GM12878 (cell line): ENCODE results near the gene EMX1. TPM values are rescaled to one million over a fixed set of nuclear protein-coding genes. Genes with fewer than 3 reads are reported as not detected.

ENCODE experiments used
- ATAC-seq: fragments of 200-7000 bp; cut with Tn5 transposase; 3 replicates; pipeline ENCODE4 v1.9.1; 2020; ENCODE audit warnings: mild to moderate bottlenecking, moderate library complexity
- BruUV-seq: library from RNA; stranded (reverse); fragments of 400-500 nt; replicated peaks from 2 replicates; lab custom pipeline; 2021; lab: Mats Ljungman, UMichigan
- CTCF ChIA-PET: fragments of 300-600 bp; sonication (Branson Sonifier 250); formaldehyde crosslinking; extraction: SDS; loops from one replicate; lab custom pipeline; 2021; ENCODE audit warnings: inconsistent platforms; lab: Yijun Ruan, JAX
- POLR2A ChIA-PET: fragments of 350-600 bp; formaldehyde crosslinking; extraction: SDS; loops from one replicate; lab custom pipeline; 2021; ENCODE audit warnings: inconsistent platforms; lab: Charles Lee
- RAD21 ChIA-PET: fragments of 300-600 bp; sonication (Branson Sonifier 250); formaldehyde crosslinking; loops from one replicate; lab custom pipeline; 2023; ENCODE audit warnings: antibody characterized with exemption; ENCODE audit not compliant: unreplicated experiment; lab: Charles Lee
- SMC1A ChIA-PET: fragments of 300-600 bp; sonication (Branson Sonifier 250); formaldehyde crosslinking; loops from one replicate; lab custom pipeline; 2023; ENCODE audit not compliant: unreplicated experiment, uncharacterized antibody; lab: Charles Lee
- DNase-seq: peaks from one replicate; pipeline ENCODE4 v3.0.0-alpha.2; 2011; ENCODE audit warnings: low read depth, low spot score
- FAIRE-seq: peaks from 3 replicates; lab custom pipeline; 2011; peaks lifted over from hg19 to GRCh38; lab: Jason Lieb, UNC
- H2AFZ ChIP-seq: 2 replicates; pipeline ENCODE4 v1.6.0; 2011; ENCODE audit warnings: low read depth, low read length, control low read depth; ENCODE audit not compliant: control insufficient read depth
- H3K27ac ChIP-seq: 2 replicates; pipeline ENCODE4 v1.5.1; 2011; ENCODE audit warnings: control low read depth; ENCODE audit not compliant: control insufficient read depth, insufficient read depth
- H3K27me3 ChIP-seq, 2 experiments: replicated peaks in 1 of 2; 2 replicates each; pipeline versions ENCODE4 v1.6.0 to v1.6.1; 2011; ENCODE audit warnings: low read length in 1 of 2; ENCODE audit not compliant: control insufficient read depth in 2 of 2, insufficient read depth in 2 of 2
- H3K36me3 ChIP-seq, 2 experiments: 2 replicates each; pipeline ENCODE4 v1.5.1; 2011; ENCODE audit warnings: low read length in 1 of 2; ENCODE audit not compliant: control insufficient read depth in 2 of 2, insufficient read depth in 2 of 2
- H3K4me1 ChIP-seq: 2 replicates; pipeline ENCODE4 v1.6.1; 2011; ENCODE audit warnings: mild to moderate bottlenecking, low read length, moderate library complexity, mixed read lengths; ENCODE audit not compliant: control insufficient read depth, insufficient read depth
- H3K4me2 ChIP-seq: 2 replicates; pipeline ENCODE4 v1.6.0; 2011; ENCODE audit warnings: control low read depth; ENCODE audit not compliant: control insufficient read depth, insufficient read depth
- H3K4me3 ChIP-seq: fragments of 200-600 bp; sonication (generic); 2 replicates; pipeline ENCODE4 v1.5.1; 2016
- H3K79me2 ChIP-seq: 2 replicates; pipeline ENCODE4 v1.6.0; 2011; ENCODE audit warnings: low read length; ENCODE audit not compliant: control insufficient read depth, insufficient read depth
- H3K9ac ChIP-seq: 2 replicates; pipeline ENCODE4 v1.8.0; 2011; ENCODE audit warnings: low read length, control low read depth, mixed read lengths; ENCODE audit not compliant: control insufficient read depth, insufficient read depth
- H3K9me3 ChIP-seq: replicated peaks from 3 replicates; pipeline ENCODE4 v1.5.1; 2011; ENCODE audit warnings: mild to moderate bottlenecking, low read length; ENCODE audit not compliant: control insufficient read depth, insufficient read depth
- H4K20me1 ChIP-seq: 2 replicates; pipeline ENCODE4 v1.6.0; 2011; ENCODE audit not compliant: control insufficient read depth, insufficient read depth
- EP300 ChIP-seq, 2 experiments: fragments of 150-350 bp in 1 of 2; IDR thresholded peaks; 2 replicates each; pipeline ENCODE4 v1.6.1; 2011 to 2012; ENCODE audit warnings: low read depth in 2 of 2, low read length in 2 of 2, borderline replicate concordance in 1 of 2, improper control_type of control experiment in 1 of 2, inconsistent platforms in 1 of 2; ENCODE audit not compliant: control insufficient read depth in 1 of 2
- FOXK2 ChIP-seq: fragments of 450-650 bp; IDR thresholded peaks from 2 replicates; pipeline ENCODE4 v1.6.1; 2017; ENCODE audit warnings: mild to moderate bottlenecking, moderate library complexity
- JUNB ChIP-seq: IDR thresholded peaks from 2 replicates; pipeline ENCODE4 v1.6.1; 2016; ENCODE audit warnings: antibody characterized with exemption, mild to moderate bottlenecking
- KAT2A ChIP-seq: conservative IDR thresholded peaks from 2 replicates; pipeline ENCODE4 v1.6.1; 2011; ENCODE audit warnings: low read depth, low read length; ENCODE audit not compliant: control insufficient read depth
- RAD51 ChIP-seq: fragments of 450-650 bp; IDR thresholded peaks from 2 replicates; pipeline ENCODE4 v1.6.1; 2016; ENCODE audit warnings: moderate library complexity, mild to moderate bottlenecking, inconsistent platforms
- SIX5 ChIP-seq: IDR thresholded peaks from 2 replicates; pipeline ENCODE4 v1.6.1; 2011; ENCODE audit warnings: mild to moderate bottlenecking, low read depth, low read length, moderate library complexity; ENCODE audit not compliant: severe bottlenecking
- STAT1 ChIP-seq: fragments of 450-650 bp; conservative IDR thresholded peaks from 2 replicates; pipeline ENCODE4 v1.6.1; 2014; ENCODE audit warnings: antibody characterized with exemption, mild to moderate bottlenecking
- WGBS: methylation state at CpG from one replicate; pipeline ENCODE4 v1.1.6; 2016; ENCODE audit warnings: low lambda C conversion rate; ENCODE audit not compliant: insufficient replicate concordance, insufficient coverage; ENCODE audit errors: missing lambda C conversion rate; 5-methylcytosine and 5-hydroxymethylcytosine counted together
- in situ Hi-C: fragments of 300-500 bp; cut with MboI; formaldehyde crosslinking; loops from 9 replicates; pipeline ENCODE4 v1.14.3; 2018; ENCODE audit warnings: mixed read lengths
- intact Hi-C: fragments of 100-400 bp; cut with micrococcal nuclease; formaldehyde crosslinking; loops from one replicate; pipeline ENCODE4 v1.14.2; 2022; ENCODE audit not compliant: unreplicated experiment
- polyA plus RNA-seq, 11 experiments: library from polyadenylated mRNA; depleted of rRNA in 4 of 11; unstranded in 6 of 11; stranded (reverse) in 5 of 11; fragments of >200 nt; fragmentation: Nextera tagmentation in 4 of 11; fragmentation: Illumina TruSeq in 1 of 11; extraction: Ambion mirVana in 4 of 11; extraction: Trizol in 1 of 11; gene quantifications; 1 replicate in 1 of 11; 2 replicates in 10 of 11; pipeline versions ENCODE4 v1.2.1 to v1.2.3, GENCODE V29; 2011 to 2016; ENCODE audit warnings: inconsistent platforms in 2 of 11, missing spikeins in 2 of 11, low read depth in 1 of 11
- total RNA-seq, 4 experiments: library from RNA; depleted of rRNA in 3 of 4; stranded (reverse); fragments of >200 nt in 3 of 4; fragmentation: Illumina TruSeq in 1 of 4; extraction: Trizol in 1 of 4; gene quantifications; 2 replicates each; pipeline versions ENCODE4 v1.2.1 to v1.2.3, GENCODE V29; 2013 to 2021
- TF ChIP-seq, protein P1 (sequence below): fragments of 150-350 bp; IDR thresholded peaks from 2 replicates; pipeline ENCODE4 v1.6.1; 2016; ENCODE audit warnings: low read depth, low read length
- TF ChIP-seq, protein P2 (sequence below): IDR thresholded peaks from 2 replicates; pipeline ENCODE4 v1.6.1; 2012; ENCODE audit warnings: low read depth, low read length, improper control_type of control experiment
- TF ChIP-seq, protein P3 (sequence below): fragments of 450-650 bp; IDR thresholded peaks from 2 replicates; pipeline ENCODE4 v1.6.1; 2017; ENCODE audit warnings: mild to moderate bottlenecking
- TF ChIP-seq, protein P4 (sequence below): IDR thresholded peaks from 2 replicates; pipeline ENCODE4 v1.6.1; 2011; ENCODE audit warnings: low read depth, mild to moderate bottlenecking, low read length, moderate library complexity, borderline replicate concordance; ENCODE audit errors: extremely low read depth
- TF ChIP-seq, protein P5 (sequence below): fragments of 450-650 bp; IDR thresholded peaks from 2 replicates; pipeline ENCODE4 v1.6.1; 2016; ENCODE audit warnings: mild to moderate bottlenecking, moderate library complexity, borderline replicate concordance

EMX1 gene
- total and polyA plus RNA-seq, 10 of the 15 experiments (the other 5 are each of a cell fraction or from before 2014, with no cell fraction given): 0.07 to 5.1 (median 1.2) TPM; not detected in 1

DNA sequence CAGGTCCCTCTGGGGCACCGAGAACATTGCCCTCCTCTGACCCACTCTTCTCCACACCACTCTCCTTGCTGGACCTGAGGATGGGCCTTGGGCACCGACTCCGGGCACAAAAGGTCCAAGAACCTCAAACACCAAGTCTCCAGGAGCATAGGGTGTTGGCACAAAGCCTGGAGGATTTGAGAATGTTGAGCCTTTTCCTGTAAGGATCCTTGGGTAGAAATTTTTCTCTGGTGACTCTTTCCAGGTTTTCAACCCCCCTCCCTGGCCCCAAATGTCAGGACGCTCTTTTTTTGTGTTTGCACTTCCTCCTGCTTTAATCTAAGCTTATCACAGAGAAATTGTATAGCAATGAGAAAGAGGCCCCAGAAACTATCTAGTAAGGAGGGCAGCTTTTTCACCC, 20.9 kb upstream of the EMX1 start:
- no peak overlapping the region for H3K4me2 ChIP-seq
- FAIRE-seq (no peak), DNase-seq (no peak), ATAC-seq (no peak)
- intact Hi-C loops: no loop called here
- ChIA-PET SMC1A (interaction anchor here (0.9 to 9.0 kb wide), 4 partner anchors 19 to 79 kb away, joined by 3 to 134 read pairs (median 6); no protein-coding TSS in a partner anchor), POLR2A (interaction anchor here (4.5 kb wide), 1 partner anchor 20 kb away, joined by 42 read pairs; the partner anchor contains the start of gene EMX1), CTCF (interaction anchor here (0.8 to 14.3 kb wide), 5 partner anchors 10 to 316 kb away, joined by 3 to 437 read pairs (median 62); partner anchors contain the start of genes SMYD5 and SPR), RAD21 (interaction anchor here (1.5 to 6.7 kb wide), 3 partner anchors 13 to 281 kb away, joined by 5 to 182 read pairs (median 33); no protein-coding TSS in a partner anchor)
- H2AFZ ChIP-seq: no peak overlapping the region
- BruUV-seq: no TSS peak
- in situ Hi-C loops: no loop called here
- H3K9me3 ChIP-seq: no peaks in the 10 kb centered on the region
- peaks cover 29% of the 10 kb centered on the region for H3K4me1 ChIP-seq
- no peak overlapping the region for H3K27ac ChIP-seq
- H4K20me1 ChIP-seq: no peaks in the 10 kb centered on the region
- H3K79me2 ChIP-seq: no peaks in the 10 kb centered on the region
- no peak overlapping the region for H3K9ac ChIP-seq
- no peak overlapping the region for H3K4me3 ChIP-seq
- H3K36me3 ChIP-seq: no peaks in the 10 kb centered on the region
- 45% methylated on average over 4 of the region's 4 CpGs for WGBS
- H3K27me3 ChIP-seq: no peaks in the 10 kb centered on the region
- TF ChIP-seq FOXK2 (no peak), KAT2A (no peak), EP300 (IDR thresholded peaks at IDR 0.05; ENCODE audit: borderline replicate concordance in 1 of 2, control insufficient read depth in 1 of 2, low read depth in 2 of 2, low read length in 2 of 2) (no peak), RAD51 (no peak), STAT1 (no peak), SIX5 (no peak), JUNB (no peak)
- TF ChIP-seq, protein P1, sequence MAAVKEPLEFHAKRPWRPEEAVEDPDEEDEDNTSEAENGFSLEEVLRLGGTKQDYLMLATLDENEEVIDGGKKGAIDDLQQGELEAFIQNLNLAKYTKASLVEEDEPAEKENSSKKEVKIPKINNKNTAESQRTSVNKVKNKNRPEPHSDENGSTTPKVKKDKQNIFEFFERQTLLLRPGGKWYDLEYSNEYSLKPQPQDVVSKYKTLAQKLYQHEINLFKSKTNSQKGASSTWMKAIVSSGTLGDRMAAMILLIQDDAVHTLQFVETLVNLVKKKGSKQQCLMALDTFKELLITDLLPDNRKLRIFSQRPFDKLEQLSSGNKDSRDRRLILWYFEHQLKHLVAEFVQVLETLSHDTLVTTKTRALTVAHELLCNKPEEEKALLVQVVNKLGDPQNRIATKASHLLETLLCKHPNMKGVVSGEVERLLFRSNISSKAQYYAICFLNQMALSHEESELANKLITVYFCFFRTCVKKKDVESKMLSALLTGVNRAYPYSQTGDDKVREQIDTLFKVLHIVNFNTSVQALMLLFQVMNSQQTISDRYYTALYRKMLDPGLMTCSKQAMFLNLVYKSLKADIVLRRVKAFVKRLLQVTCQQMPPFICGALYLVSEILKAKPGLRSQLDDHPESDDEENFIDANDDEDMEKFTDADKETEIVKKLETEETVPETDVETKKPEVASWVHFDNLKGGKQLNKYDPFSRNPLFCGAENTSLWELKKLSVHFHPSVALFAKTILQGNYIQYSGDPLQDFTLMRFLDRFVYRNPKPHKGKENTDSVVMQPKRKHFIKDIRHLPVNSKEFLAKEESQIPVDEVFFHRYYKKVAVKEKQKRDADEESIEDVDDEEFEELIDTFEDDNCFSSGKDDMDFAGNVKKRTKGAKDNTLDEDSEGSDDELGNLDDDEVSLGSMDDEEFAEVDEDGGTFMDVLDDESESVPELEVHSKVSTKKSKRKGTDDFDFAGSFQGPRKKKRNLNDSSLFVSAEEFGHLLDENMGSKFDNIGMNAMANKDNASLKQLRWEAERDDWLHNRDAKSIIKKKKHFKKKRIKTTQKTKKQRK: no peak
- TF ChIP-seq, protein P2, sequence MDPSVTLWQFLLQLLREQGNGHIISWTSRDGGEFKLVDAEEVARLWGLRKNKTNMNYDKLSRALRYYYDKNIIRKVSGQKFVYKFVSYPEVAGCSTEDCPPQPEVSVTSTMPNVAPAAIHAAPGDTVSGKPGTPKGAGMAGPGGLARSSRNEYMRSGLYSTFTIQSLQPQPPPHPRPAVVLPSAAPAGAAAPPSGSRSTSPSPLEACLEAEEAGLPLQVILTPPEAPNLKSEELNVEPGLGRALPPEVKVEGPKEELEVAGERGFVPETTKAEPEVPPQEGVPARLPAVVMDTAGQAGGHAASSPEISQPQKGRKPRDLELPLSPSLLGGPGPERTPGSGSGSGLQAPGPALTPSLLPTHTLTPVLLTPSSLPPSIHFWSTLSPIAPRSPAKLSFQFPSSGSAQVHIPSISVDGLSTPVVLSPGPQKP: no peak
- TF ChIP-seq, protein P3, sequence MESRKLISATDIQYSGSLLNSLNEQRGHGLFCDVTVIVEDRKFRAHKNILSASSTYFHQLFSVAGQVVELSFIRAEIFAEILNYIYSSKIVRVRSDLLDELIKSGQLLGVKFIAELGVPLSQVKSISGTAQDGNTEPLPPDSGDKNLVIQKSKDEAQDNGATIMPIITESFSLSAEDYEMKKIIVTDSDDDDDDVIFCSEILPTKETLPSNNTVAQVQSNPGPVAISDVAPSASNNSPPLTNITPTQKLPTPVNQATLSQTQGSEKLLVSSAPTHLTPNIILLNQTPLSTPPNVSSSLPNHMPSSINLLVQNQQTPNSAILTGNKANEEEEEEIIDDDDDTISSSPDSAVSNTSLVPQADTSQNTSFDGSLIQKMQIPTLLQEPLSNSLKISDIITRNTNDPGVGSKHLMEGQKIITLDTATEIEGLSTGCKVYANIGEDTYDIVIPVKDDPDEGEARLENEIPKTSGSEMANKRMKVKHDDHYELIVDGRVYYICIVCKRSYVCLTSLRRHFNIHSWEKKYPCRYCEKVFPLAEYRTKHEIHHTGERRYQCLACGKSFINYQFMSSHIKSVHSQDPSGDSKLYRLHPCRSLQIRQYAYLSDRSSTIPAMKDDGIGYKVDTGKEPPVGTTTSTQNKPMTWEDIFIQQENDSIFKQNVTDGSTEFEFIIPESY: no peak
- TF ChIP-seq, protein P4, sequence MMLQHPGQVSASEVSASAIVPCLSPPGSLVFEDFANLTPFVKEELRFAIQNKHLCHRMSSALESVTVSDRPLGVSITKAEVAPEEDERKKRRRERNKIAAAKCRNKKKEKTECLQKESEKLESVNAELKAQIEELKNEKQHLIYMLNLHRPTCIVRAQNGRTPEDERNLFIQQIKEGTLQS: no peak
- TF ChIP-seq, protein P5, sequence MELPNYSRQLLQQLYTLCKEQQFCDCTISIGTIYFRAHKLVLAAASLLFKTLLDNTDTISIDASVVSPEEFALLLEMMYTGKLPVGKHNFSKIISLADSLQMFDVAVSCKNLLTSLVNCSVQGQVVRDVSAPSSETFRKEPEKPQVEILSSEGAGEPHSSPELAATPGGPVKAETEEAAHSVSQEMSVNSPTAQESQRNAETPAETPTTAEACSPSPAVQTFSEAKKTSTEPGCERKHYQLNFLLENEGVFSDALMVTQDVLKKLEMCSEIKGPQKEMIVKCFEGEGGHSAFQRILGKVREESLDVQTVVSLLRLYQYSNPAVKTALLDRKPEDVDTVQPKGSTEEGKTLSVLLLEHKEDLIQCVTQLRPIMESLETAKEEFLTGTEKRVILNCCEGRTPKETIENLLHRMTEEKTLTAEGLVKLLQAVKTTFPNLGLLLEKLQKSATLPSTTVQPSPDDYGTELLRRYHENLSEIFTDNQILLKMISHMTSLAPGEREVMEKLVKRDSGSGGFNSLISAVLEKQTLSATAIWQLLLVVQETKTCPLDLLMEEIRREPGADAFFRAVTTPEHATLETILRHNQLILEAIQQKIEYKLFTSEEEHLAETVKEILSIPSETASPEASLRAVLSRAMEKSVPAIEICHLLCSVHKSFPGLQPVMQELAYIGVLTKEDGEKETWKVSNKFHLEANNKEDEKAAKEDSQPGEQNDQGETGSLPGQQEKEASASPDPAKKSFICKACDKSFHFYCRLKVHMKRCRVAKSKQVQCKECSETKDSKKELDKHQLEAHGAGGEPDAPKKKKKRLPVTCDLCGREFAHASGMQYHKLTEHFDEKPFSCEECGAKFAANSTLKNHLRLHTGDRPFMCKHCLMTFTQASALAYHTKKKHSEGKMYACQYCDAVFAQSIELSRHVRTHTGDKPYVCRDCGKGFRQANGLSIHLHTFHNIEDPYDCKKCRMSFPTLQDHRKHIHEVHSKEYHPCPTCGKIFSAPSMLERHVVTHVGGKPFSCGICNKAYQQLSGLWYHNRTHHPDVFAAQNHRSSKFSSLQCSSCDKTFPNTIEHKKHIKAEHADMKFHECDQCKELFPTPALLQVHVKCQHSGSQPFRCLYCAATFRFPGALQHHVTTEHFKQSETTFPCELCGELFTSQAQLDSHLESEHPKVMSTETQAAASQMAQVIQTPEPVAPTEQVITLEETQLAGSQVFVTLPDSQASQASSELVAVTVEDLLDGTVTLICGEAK: no peak
